ENCODE measurements around the gene EBLN2.
A peak's percentile ranks its signal among the peaks of the same experiment; 100 is the strongest.
"Not testable (repeated sequence)": the region's sequence is repeated elsewhere in the genome, so short reads cannot be mapped to it uniquely, and the experiment has no call there.

The EBLN2 gene

GRCh38 chr3:73060302-73060723 is 1.1 kb upstream of the EBLN2 start:
- no peak for DNase-seq (ENCODE audit: low read depth, low spot score)

DNA sequence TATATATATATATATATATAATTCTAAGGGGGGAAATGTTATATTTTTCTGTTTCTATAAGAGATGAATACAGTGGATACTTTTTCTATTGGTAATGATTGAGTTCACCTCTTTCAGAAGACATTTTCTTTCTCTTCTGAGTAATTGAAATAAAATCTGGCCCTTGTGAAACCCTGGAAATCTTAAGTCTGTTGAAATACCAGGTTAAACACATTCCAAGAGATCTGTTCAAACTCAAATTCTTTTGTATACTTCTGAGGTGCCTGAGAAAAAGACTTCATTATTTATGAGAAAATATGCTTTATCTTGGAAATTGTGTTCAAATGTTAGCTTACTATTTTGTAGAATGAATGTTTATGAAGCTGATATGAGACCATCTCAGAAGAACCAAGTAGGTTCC is 4.8 kb downstream of the EBLN2 start:
- DNase-seq (ENCODE audit: low read depth, low spot score) = not testable (repeated sequence)

- no peak for DNase-seq (ENCODE audit: low read depth, low spot score)
Observed at GRCh38 chr3:73068419-73068818, 7.0 kb downstream of the EBLN2 start.

- DNase-seq (ENCODE audit: low read depth, low spot score) = no peak
Observed at GRCh38 chr3:73069187-73069586, 7.7 kb downstream of the EBLN2 start.

GRCh38 chr3:73069775-73070444 is 8.5 kb downstream of the EBLN2 start:
- no peak for DNase-seq (ENCODE audit: low read depth, low spot score)

GRCh38 chr3:73070675-73071575 is 9.5 kb downstream of the EBLN2 start:
- no peak for DNase-seq (ENCODE audit: low read depth, low spot score)

DNA sequence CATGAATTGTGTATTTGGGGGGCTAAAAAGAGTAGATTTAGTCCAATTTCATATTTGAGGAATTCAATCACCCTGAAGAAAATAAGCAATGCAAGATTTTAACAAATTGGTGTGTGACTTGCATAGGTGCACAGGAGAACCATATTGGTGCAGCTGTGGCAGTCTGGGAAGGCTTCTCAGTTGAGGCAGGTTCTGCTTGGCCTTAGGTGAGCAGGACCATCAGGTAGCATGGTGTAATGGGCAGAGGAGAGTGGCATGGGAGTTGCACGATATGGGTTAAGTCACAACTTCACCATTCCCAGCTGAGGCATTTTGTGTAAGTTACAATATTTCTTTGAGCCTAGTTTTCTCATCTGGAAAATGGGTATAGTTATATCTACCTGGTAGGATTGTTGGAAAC is 10.5 kb downstream of the EBLN2 start:
- no peak for DNase-seq (ENCODE audit: low read depth, low spot score)

GRCh38 chr3:73072634-73073033 is 11.2 kb downstream of the EBLN2 start:
- no peak for DNase-seq (ENCODE audit: low read depth, low spot score)

DNA sequence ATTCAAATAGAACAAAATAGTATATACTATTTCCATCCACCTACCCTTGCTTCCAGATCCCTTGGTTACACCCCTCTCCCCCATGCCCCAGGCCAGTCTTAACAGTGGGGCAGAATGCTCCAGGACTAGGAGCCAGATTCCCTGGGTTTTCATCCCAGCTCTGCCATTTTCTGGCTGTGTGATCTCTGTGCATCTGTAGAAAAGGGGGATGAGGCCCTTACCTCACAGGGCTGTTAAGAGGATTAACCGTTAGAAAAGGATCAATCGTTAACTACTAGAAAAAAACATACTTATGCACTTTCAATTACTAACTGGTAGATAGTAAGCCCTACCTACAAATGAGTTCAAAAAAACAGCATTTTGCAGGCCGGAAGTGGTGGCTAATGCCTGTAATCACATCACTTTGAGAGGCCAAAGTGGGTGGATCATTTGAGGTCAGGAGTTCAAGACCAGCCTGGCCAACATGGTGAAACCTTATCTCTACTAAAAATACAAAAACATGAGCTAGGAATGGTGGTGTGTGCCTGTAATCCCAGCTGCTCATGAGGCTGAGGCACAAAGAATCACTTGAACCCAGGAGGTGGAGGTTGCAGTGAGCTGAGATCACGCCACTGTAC is 11.7 kb downstream of the EBLN2 start:
- no peak for DNase-seq (ENCODE audit: low read depth, low spot score)

DNA sequence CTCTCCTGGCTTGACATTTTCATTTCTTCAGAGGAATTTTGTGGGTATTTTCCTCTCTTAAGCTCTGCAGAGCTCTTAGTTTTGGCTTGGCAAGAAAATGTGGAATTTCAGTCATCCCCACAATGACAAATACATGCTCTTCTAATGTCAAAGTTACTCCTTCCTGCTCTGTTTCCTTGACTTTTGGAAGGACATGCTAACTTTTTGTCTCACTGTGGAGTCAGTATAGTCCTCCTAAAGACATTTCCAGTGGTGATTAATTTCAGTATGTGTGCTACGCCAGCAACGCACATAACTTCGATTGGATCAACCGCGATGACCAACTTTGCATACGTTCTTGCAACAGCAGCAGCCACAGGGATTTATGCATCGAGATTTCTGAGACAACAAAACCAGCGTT is 13.3 kb downstream of the EBLN2 start:
- DNase-seq (ENCODE audit: low read depth, low spot score) = no peak

GRCh38 chr3:73080216-73080966 is 18.9 kb downstream of the EBLN2 start:
- no peak for DNase-seq (ENCODE audit: low read depth, low spot score)

GRCh38 chr3:73081140-73081539 is 19.7 kb downstream of the EBLN2 start:
- no peak for DNase-seq (ENCODE audit: low read depth, low spot score)

DNA sequence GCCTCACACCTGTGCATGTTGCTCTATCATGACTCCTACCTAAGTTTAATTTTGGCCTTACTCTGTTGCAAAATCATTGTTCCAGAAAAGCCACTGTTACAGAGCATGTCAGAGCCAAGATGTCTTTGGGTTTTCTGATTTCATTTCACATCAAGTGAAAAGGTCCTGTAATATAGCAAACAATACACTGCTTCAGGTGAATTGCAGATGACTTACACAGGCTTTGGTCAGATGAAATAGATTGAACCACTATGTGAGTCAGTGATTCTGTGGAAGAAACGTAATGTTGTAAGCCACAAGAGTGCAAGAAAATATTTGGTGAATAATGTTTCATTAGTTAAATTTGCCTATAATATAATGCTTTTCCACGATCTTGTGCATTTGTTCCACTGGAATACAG is 22.7 kb downstream of the EBLN2 start:
- no peak for DNase-seq (ENCODE audit: low read depth, low spot score)

GRCh38 chr3:73086071-73086494 is 24.6 kb downstream of the EBLN2 start:
- DNase-seq (ENCODE audit: low read depth, low spot score) = peak; percentile 2

DNA sequence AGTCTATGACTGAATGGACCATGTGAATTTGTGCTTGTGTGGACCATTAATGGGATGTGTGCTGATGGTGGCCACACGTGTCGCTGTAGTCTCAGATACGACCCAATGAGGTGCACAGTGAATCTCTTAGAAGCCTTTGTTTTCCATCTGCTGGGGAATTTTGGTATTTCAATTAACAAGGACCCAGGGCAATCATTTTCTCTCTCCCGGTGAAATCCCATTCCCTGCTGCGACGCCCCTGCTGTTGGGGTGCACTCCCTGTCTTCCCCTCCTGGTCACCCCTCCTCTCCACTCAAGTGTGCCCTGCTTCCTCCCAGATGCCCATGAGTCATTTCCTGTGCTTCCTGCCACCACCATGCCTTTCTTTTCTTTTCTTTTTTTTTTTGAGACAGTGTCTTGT is 32.7 kb downstream of the EBLN2 start:
- no peak for DNase-seq (ENCODE audit: low read depth, low spot score)

DNA sequence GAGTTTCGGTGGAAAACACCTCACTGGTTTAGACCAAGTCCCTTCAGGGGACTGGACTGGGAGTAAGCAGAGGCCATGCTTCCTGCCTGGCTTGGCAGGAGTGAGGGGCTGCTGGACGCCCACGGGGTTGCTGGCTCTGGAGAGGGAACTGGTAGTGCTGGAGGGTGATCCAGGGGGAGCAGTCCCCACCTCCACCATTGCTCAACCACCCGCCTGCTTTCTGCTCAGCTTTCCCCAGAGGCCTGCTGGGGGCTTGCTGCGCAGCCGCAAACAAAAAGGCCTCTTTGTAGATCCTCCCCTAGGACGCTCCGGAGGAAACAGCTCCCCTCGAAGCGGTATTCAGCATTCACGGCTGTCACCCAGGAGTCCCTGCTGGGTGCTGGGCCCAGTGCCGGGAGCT is 33.5 kb downstream of the EBLN2 start:
- DNase-seq (ENCODE audit: low read depth, low spot score) = no peak

GRCh38 chr3:73096169-73096568 is 34.7 kb downstream of the EBLN2 start:
- no peak for DNase-seq (ENCODE audit: low read depth, low spot score)

GRCh38 chr3:73098026-73098425 is 36.6 kb downstream of the EBLN2 start:
- no peak for DNase-seq (ENCODE audit: low read depth, low spot score)

DNA sequence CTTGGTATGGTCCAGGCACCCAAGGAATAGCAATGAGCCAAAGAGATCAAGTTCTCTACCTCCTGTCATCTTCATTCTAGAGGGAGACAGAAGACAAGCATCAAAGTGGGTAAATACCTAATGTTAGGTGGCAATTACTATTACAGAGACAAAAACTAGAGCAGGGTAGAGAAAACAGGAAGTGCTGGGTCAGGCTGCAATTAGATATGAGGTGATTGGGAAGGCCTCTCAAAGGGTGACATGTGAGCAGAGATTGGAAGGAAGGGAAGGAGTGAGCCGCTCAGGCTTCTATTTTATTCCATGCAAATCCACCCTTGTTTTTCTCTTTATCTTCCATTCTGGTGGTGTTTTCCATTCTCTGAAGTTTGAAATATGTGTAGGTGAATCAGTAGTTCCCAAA is 37.4 kb downstream of the EBLN2 start:
- DNase-seq (ENCODE audit: low read depth, low spot score) = no peak

- DNase-seq (ENCODE audit: low read depth, low spot score) = peak; percentile 65
Observed at GRCh38 chr3:73100741-73101559, 39.5 kb downstream of the EBLN2 start.

GRCh38 chr3:73101881-73102280 is 40.4 kb downstream of the EBLN2 start:
- no peak for DNase-seq (ENCODE audit: low read depth, low spot score)
